ENCODE measurements around the gene ADGRL3.

Gene ADGRL3

DNA sequence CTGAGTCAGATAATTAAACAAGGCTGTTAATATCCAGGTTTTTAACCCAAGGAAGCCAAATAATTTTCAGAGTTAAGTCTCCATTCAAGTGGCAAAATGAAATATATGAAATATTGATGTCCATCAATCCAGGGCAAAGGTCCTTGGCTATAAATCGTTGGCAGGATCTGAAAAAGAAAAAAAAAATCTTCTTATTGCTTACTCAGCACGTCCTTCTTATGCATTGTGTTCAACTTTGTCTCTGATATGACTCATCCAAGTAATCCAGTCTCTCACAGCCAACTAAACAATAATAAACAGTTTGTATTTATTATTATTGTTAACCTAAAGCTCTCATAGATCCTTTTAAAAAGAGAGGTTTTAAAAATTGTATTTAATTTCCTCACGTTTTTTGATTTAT is 851.2 kb downstream of the ADGRL3 start:
- DNase-seq: no peak

DNA sequence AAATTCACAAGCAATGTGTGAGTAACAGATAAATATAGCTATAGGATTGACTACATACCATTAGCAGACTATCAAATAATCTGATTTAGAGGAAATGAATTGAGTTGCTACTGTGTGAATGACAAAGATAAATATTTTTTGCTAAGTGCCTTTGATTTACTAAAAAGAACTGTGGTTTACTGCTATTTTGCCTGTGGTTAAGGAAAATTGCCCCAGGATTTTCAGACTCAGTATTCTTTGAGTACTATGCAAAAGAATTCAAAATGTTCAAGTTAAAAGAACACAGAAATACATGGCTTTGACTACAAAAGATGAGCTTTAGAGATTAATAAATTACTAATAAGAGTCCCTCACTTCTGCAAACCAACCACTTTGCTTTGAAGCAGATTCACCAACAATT is 853.8 kb downstream of the ADGRL3 start:
- no peak for DNase-seq

DNA sequence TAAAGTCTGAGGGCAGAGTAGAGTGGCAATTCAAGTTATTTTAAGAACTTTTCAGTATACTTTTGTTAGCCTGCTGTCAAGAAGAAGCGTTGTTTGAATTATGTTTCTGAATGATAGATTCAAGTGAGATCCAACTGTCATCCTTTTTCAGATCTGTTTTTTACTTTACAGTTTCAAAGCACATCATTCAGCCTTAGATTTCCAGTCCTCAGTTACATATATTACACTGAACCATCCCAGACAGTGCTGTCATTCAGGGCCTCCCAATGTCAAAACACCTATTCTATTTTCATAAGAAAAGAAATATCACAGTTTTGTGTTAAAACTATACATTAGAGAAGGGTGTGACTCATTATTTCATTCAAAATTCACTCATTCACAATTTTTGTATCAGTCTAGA is 856.9 kb downstream of the ADGRL3 start:
- no peak for DNase-seq

DNA sequence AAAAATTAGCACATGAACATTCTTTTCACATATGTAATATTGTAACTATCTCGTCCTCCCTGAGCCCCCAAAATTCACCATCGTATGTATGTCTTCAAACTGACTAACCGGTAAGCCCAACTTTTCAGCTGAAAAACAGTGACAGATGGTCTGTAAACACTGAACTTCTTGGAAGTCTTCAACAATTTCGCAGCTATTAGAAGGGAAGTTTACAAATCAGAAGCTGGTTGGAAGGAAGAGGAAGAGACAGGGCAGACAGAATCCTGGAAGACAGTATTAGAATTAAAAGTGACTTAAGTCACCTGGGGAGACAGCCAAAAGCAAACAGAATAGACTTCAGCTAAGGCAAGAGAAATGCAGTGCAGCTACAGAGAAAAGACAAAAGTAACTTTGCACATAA is 858.4 kb downstream of the ADGRL3 start:
- no peak for DNase-seq

DNA sequence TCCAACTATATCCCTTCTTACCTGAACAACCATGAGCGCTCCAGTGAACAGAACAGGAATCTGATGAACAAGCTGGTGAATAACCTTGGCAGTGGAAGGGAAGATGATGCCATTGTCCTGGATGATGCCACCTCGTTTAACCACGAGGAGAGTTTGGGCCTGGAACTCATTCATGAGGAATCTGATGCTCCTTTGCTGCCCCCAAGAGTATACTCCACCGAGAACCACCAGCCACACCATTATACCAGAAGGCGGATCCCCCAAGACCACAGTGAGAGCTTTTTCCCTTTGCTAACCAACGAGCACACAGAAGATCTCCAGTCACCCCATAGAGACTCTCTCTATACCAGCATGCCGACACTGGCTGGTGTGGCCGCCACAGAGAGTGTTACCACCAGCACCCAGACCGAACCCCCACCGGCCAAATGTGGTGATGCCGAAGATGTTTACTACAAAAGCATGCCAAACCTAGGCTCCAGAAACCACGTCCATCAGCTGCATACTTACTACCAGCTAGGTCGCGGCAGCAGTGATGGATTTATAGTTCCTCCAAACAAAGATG is 870.2 kb downstream of the ADGRL3 start:
- DNase-seq: no peak

DNA sequence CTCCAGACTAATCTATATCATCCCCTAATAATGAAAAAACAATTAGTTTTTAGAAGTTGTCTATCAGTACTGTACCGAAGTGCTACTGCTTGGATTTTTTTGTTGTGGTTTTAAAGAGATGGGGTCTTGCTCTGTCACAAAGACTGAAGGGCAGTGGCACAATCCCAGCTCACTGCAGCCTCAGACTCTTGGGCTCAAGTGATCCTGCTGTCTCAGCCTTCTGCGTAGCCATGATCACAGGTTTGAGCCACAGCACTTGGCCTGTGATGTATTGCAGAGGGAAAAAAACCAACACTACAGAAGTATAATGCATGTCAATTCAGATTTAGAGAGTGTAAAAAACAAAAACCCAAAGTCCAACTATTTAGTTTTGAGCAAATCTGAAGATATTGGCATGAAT is 875.0 kb downstream of the ADGRL3 start:
- DNase-seq: no peak

DNA sequence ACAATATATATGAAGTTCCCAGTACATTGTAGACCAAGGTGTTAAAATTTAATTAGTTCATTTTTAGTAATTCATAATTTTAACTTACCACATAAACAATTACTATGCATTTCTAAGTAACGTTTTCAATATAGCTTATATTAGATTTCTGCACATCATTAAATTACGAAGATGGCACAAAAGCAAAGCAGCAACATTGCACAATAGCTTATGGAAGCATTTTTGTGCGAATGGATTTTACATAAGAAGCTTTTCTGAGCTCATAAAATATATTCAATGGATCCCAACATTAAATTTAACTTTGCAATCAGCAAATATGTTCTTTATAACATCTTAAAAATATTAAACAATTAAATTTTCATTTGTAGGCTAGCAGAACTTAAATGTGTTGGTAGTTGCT is 875.4 kb downstream of the ADGRL3 start:
- DNase-seq: no peak

DNA sequence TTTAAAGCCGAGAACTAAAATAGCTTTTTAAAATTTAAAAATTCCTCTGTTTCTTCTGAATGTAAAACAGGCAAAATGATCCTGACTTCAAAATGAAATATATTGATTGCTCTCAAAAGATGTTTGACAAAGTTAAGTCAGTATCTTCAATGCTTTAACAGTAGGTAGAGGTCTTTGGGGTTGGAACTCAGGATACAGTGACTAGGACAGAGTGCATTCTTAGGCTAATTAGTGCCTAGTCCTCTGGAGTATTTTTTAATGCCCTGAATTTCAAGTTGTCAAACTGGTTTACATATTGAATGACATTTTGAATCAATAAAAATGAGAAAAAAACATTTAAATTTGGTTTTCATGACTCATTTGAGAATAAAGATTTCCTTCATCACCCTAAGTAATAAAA is 877.3 kb downstream of the ADGRL3 start:
- DNase-seq: no peak

DNA sequence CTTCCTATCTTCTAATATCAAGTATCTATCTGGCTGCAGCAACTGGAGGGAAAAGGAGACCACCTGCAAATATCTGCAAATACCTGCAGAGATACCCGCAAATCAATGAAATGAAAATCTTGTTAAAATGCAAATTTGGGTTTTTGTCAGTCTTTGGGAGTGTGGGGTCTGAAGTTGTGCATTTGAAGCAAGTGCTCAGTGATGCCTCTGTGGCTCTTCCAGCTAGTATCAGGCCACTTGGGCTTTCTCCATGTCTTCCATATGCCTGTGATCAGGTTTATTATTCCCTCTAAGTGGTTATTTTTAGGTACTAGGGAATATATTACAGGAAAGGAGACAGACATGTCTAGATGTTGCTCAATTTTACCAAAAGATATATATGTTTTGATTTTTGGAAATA is 880.3 kb downstream of the ADGRL3 start:
- no peak for DNase-seq

DNA sequence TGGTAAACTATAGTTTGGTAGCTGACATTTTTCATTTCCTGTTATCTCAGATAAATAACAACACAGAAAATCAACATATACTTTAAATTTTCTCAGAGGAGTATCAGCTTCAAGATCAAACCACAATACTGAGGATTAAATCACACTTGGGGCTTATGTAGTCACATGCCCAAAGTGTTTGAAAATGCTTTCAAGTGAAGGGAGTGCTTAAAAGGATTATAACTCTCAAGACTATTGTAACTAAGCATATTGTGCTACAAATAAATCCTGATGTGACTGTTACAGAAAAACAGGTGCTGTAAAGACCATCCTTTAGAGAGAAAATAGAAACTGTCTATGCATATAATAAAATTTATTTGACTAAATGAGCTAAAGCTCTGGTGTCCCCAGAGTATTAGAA is 887.6 kb downstream of the ADGRL3 start:
- no peak for DNase-seq

DNA sequence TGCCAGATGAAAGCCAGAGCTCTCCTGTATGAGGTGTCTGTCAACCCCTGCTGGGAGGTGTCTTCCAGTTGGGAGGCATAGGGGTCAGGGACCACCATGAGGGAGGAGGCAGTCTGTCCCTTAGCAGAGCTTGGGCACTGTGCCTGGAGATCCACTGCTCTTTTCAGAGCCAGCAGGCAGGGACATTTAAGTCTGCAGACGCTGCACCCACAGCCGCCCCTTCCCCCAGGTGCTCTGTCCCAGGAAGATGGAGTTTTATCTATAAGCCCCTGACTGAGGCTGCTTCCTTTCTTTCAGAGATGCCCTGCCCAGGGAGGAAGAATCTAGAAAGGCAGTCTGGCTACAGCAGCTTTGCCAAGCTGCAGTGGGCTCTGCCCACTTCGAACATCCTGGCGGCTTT is 893.6 kb downstream of the ADGRL3 start:
- no peak for DNase-seq

DNA sequence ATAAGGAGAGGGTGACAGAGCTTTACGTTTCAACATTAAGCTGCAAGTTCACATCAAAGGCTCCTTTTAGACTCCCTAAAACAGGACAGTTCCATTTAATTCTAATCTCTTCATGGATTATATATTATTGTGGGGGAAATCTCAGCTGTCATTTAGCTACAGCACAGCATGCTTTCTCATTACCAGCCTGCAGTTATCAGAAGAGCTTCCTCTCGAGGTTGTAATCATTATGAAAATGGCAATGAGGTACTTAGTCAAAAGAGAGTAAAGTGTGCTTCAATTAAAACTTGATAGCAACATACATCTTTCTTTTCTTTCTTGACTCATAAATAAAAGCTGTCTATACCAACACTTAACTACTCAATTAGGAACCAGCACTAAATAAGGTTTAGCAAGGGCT is 896.8 kb downstream of the ADGRL3 start:
- no peak for DNase-seq

DNA sequence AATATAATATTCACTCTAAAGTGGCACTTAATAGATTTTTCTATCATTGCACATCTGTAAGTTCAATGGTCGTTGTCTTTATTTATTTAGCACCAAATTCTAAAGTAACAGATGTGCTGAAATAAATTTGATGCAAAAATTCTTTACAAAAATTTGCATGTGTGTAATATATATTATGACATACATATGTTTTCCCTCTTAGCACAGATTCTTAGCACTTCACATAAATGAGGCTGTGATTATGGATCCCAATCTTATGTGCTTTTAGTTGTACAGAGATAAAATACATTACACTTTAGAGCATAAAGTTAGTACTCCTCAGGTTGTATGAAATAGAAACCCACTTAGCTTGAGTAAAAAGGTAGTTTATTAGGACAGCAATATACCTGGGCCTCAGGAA is 915.1 kb downstream of the ADGRL3 start:
- no peak for DNase-seq

DNA sequence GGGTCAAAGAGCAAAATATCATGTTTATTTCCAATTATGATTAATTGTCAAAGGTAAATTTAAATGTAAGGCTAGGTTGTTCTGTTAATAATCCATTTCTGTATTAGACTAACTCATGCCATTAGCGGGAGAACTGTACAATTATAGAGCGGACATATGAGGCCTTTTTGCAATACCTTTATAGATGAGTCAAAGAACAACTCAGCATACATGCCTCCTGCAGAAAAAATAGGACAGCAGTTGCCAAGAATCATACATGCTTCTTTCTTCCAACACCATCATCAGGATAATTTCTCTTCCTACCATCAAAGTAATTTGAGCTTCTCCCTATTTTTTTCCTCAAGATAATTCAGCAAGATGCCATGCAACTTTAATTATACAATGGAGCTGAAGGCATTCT is 917.8 kb downstream of the ADGRL3 start:
- DNase-seq: no peak

DNA sequence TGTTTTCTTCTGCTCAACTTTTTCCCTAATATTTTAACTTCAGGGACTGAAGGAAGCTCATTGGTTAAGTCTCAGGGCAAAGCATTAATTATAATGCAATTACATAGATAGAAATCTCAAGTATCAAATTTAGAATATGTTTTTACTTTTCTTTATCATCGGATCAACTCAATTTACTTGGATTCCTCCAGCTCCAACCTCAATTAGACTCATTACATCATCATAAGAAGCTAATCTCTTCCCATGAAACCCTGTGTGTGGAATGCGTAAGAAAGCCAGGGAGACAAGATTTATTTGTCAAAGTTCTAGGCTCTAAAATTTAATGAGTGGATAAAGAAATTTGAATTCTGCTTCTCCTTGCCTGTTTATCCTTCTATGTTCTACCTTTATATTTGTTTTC is 918.4 kb downstream of the ADGRL3 start:
- no peak for DNase-seq

DNA sequence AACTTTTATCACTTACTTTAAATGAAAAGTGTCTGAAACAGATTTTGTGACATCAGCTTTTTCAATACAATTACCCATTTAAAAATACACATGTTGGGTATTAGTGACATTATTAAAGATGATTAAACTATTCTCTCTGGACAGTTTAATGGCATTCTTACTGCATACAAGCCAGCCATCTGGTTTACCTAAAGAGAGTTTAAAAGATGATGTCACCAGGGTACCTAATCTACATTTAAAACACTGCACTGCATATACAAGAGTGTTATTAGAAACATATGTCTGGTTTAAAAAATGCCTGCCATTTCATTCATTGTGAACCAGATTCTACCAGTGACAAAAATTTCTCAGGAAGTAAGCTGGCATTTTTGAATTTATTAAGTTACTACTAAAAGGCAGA is 919.1 kb downstream of the ADGRL3 start:
- DNase-seq: no peak

DNA sequence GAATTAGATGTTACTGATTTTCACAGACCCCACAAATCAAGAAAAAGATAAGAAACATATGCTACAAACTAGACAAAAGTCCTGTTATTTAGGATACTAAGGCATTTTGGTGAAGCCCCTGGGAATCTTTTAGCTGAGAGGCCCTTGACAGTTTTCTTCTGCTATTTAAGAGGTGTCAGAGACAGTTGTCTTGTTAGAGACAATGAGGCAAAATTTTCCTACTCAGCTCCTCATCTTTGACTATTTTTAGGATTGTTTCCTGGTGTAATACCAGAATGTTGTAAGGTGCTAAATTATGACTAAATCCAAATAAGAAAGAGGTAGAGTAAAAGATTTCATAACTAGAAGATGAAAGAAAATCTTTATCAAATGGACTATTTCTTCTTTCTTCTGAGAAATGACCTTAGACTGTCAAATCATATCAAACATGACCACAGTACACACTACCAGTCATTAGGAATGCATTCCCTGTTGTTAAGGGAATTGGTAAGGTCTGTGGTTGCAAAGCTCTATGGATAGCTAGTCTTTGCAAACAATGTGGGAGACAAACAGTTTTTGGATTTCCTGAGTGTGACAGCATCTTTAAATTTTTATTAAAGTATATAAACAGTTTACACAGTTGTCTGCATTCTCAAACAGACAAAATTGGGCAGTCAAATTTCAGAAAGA is 926.1 kb downstream of the ADGRL3 start:
- DNase-seq: no peak

Measured in stimulated activated CD4-positive, alpha-beta T cell treated with anti-CD3 and anti-CD28 coated beads, Interleukin-4, amount 100 ng/mL, for 24 hours (primary cell).